Fibroblast of lung (primary cell): ENCODE measurements around the gene PRPF4.

ENCODE experiments used
- CTCF ChIP-seq, 2 donors: IDR thresholded peaks in 1 of 2; conservative IDR thresholded peaks in 1 of 2; 1 replicate in 1 of 2; 2 replicates in 1 of 2; pipeline ENCODE4 v1.5.1; 2011 to 2012; ENCODE audit warnings: low read length in 2 of 2, control low read depth in 1 of 2, inconsistent platforms in 1 of 2, low read depth in 1 of 2, mild to moderate bottlenecking in 1 of 2
- EZH2 ChIP-seq: IDR thresholded peaks from 2 replicates; pipeline ENCODE4 v1.5.1; 2012; ENCODE audit warnings: low read length, control low read depth, mild to moderate bottlenecking; ENCODE audit errors: missing control alignments

DNA sequence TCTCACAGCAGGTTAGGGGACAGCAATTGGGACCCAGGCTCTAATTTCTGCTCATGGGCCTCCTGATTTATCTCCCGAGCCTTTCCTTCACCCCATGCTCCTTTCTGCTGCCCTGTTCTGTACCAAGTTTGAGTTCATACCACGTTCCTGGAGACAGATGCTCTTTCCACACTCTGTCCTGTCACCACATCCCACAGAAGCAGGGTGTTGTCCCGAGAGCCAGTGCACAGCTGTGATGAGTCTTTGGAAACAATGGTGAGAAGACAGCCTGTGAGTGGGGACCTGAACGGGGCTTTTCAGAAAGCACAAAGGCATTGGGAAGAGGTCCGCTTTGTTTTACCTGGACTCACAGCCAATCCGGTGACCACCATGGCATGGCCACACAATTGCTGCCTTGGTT, 47.2 kb downstream of the PRPF4 start:
- TF ChIP-seq CTCF (conservative IDR thresholded peaks at IDR 0.05 in 1 of 2, IDR thresholded peaks at IDR 0.05 in 1 of 2; ENCODE audit: low read depth in 1 of 2, low read length in 2 of 2) (no peak), EZH2 (no peak)
